Measurements from ENCODE around the gene ZYG11B. TPM values are rescaled to one million over a fixed set of nuclear protein-coding genes. Genes with fewer than 3 reads are reported as not detected.

ZYG11B gene
- total and polyA plus RNA-seq, 9 of the 15 experiments (the other 6 are each of a cell fraction or from before 2014, with no cell fraction given), result 4.9 to 22.2 (median 12.2) TPM

DNA sequence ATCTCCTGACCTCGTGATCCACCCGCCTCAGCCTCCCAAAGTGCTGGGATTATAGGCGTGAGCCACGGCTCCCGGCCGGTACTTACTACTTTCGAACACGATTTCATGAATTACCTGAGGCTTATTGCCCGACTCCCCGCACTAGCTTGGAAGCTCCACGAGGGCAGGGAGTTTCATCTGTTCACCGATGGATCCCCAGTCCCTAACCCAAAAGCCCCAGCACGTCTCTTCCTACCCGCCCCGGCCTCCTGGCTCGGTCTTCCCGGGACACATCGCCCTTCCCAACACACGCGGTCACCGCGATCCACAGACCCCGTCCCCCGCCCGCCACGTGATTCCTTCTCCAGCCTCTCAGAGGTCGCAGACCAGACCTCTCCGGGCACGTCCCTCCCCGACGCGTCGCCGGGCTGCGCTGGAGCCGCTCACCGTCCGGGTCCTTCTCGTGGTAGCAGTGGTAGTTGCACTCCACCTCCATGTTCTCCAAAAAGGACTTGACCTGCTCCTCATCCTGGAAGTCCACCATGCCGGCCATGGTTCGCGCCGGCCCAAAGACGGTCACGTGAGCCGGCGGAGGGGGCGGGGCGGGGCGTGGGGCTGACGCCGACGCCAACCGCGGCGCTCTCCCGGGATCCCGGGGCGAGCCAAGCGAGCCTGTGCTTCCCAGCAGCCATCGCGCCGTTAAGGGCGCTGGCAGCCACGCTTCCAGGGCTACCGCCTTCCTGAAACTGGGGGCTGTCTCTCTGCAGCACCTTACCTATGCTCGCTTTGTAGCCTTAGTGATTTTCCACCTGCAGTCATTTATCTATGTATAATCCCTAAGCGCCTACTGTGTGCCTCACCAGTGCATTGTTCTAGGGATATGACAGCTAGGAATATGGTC lies 28.2 kb upstream of the ZYG11B start, which contains the start of gene COA7 (continued):
- peak; percentile 99 for TF ChIP-seq ZKSCAN1 (IDR thresholded peaks at IDR 0.05; ENCODE audit: low read depth, low read length)
- TF ChIP-seq, protein P1, sequence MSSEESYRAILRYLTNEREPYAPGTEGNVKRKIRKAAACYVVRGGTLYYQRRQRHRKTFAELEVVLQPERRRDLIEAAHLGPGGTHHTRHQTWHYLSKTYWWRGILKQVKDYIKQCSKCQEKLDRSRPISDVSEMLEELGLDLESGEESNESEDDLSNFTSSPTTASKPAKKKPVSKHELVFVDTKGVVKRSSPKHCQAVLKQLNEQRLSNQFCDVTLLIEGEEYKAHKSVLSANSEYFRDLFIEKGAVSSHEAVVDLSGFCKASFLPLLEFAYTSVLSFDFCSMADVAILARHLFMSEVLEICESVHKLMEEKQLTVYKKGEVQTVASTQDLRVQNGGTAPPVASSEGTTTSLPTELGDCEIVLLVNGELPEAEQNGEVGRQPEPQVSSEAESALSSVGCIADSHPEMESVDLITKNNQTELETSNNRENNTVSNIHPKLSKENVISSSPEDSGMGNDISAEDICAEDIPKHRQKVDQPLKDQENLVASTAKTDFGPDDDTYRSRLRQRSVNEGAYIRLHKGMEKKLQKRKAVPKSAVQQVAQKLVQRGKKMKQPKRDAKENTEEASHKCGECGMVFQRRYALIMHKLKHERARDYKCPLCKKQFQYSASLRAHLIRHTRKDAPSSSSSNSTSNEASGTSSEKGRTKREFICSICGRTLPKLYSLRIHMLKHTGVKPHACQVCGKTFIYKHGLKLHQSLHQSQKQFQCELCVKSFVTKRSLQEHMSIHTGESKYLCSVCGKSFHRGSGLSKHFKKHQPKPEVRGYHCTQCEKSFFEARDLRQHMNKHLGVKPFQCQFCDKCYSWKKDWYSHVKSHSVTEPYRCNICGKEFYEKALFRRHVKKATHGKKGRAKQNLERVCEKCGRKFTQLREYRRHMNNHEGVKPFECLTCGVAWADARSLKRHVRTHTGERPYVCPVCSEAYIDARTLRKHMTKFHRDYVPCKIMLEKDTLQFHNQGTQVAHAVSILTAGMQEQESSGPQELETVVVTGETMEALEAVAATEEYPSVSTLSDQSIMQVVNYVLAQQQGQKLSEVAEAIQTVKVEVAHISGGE (CRISPR knock-in tag; IDR thresholded peaks at IDR 0.05), result peak in 1 of 3 experiments; percentile 61; a peak in 2 of 6 replicates
- TF ChIP-seq GTF2E2 (tag; IDR thresholded peaks at IDR 0.05), result peak; percentile 92; the same call in 1 of the 2 replicates
- peak; percentile 93 for TF ChIP-seq RBFOX2 (IDR thresholded peaks at IDR 0.05; ENCODE audit: low read depth, low read length)
- TF ChIP-seq, protein P2, sequence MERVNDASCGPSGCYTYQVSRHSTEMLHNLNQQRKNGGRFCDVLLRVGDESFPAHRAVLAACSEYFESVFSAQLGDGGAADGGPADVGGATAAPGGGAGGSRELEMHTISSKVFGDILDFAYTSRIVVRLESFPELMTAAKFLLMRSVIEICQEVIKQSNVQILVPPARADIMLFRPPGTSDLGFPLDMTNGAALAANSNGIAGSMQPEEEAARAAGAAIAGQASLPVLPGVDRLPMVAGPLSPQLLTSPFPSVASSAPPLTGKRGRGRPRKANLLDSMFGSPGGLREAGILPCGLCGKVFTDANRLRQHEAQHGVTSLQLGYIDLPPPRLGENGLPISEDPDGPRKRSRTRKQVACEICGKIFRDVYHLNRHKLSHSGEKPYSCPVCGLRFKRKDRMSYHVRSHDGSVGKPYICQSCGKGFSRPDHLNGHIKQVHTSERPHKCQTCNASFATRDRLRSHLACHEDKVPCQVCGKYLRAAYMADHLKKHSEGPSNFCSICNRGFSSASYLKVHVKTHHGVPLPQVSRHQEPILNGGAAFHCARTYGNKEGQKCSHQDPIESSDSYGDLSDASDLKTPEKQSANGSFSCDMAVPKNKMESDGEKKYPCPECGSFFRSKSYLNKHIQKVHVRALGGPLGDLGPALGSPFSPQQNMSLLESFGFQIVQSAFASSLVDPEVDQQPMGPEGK (CRISPR knock-in tag; IDR thresholded peaks at IDR 0.05; ENCODE audit: borderline replicate concordance), result no peak
- TF ChIP-seq, protein P3, sequence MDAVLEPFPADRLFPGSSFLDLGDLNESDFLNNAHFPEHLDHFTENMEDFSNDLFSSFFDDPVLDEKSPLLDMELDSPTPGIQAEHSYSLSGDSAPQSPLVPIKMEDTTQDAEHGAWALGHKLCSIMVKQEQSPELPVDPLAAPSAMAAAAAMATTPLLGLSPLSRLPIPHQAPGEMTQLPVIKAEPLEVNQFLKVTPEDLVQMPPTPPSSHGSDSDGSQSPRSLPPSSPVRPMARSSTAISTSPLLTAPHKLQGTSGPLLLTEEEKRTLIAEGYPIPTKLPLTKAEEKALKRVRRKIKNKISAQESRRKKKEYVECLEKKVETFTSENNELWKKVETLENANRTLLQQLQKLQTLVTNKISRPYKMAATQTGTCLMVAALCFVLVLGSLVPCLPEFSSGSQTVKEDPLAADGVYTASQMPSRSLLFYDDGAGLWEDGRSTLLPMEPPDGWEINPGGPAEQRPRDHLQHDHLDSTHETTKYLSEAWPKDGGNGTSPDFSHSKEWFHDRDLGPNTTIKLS (IDR thresholded peaks at IDR 0.05; ENCODE audit: borderline replicate concordance, low read depth), result peak; percentile 30; the same call in 1 of the 2 replicates
- TF ChIP-seq BRD9 (IDR thresholded peaks at IDR 0.05; ENCODE audit: low read depth, partially characterized antibody), result peak; percentile 65
- TF ChIP-seq ZNF507 (tag; conservative IDR thresholded peaks at IDR 0.05), result no peak
- TF ChIP-seq PCBP1 (IDR thresholded peaks at IDR 0.05; ENCODE audit: low read depth, low read length, poor library complexity, severe bottlenecking), result no peak
- TF ChIP-seq, protein P4, sequence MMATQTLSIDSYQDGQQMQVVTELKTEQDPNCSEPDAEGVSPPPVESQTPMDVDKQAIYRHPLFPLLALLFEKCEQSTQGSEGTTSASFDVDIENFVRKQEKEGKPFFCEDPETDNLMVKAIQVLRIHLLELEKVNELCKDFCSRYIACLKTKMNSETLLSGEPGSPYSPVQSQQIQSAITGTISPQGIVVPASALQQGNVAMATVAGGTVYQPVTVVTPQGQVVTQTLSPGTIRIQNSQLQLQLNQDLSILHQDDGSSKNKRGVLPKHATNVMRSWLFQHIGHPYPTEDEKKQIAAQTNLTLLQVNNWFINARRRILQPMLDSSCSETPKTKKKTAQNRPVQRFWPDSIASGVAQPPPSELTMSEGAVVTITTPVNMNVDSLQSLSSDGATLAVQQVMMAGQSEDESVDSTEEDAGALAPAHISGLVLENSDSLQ (IDR thresholded peaks at IDR 0.05), result peak; percentile 39; the same call in 1 of the 2 replicates
- 0 out of 2 replicates have a peak, but pooled peaks have one; percentile 62 for TF ChIP-seq SREBF1 (IDR thresholded peaks at IDR 0.05; ENCODE audit: borderline replicate concordance, low read depth, low read length)
- TF ChIP-seq, protein P5, sequence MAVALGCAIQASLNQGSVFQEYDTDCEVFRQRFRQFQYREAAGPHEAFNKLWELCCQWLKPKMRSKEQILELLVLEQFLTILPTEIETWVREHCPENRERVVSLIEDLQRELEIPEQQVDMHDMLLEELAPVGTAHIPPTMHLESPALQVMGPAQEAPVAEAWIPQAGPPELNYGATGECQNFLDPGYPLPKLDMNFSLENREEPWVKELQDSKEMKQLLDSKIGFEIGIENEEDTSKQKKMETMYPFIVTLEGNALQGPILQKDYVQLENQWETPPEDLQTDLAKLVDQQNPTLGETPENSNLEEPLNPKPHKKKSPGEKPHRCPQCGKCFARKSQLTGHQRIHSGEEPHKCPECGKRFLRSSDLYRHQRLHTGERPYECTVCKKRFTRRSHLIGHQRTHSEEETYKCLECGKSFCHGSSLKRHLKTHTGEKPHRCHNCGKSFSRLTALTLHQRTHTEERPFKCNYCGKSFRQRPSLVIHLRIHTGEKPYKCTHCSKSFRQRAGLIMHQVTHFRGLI (CRISPR knock-in tag; IDR thresholded peaks at IDR 0.05), result peak; percentile 77; the same call in 1 of the 2 replicates

Measured in K562 (cell line).